Measurements from ENCODE around the gene ALDH8A1.
"Not testable (repeated sequence)": the region's sequence is repeated elsewhere in the genome, so short reads cannot be mapped to it uniquely, and the experiment has no call there.

The ALDH8A1 gene

GRCh38 chr6:134909701-134910592 lies 40.0 kb downstream of the ALDH8A1 start:
- no peak for DNase-seq (ENCODE audit: low spot score)

GRCh38 chr6:134908906-134909516 lies 40.9 kb downstream of the ALDH8A1 start:
- DNase-seq (ENCODE audit: low spot score) = no peak

- not testable (repeated sequence) for DNase-seq (ENCODE audit: low spot score)
These were observed 45.2 kb downstream of the ALDH8A1 start for GRCh38 chr6:134904731-134905130.

- no peak for DNase-seq (ENCODE audit: low spot score)
These were observed 46.5 kb downstream of the ALDH8A1 start for GRCh38 chr6:134903448-134903847.

GRCh38 chr6:134902936-134903335 lies 47.0 kb downstream of the ALDH8A1 start:
- no peak for DNase-seq (ENCODE audit: low spot score)

GRCh38 chr6:134902074-134902861 lies 47.6 kb downstream of the ALDH8A1 start:
- DNase-seq (ENCODE audit: low spot score) = no peak

GRCh38 chr6:134898575-134898974 lies 51.3 kb downstream of the ALDH8A1 start:
- DNase-seq (ENCODE audit: low spot score) = no peak

GRCh38 chr6:134898166-134898565 lies 51.7 kb downstream of the ALDH8A1 start:
- not testable (repeated sequence) for DNase-seq (ENCODE audit: low spot score)

GRCh38 chr6:134896910-134897309 lies 53.0 kb downstream of the ALDH8A1 start:
- DNase-seq (ENCODE audit: low spot score) = no peak

- DNase-seq (ENCODE audit: low spot score) = no peak
These were observed 55.1 kb downstream of the ALDH8A1 start for GRCh38 chr6:134894800-134895199.

- no peak for DNase-seq (ENCODE audit: low spot score)
These were observed 57.5 kb downstream of the ALDH8A1 start for GRCh38 chr6:134892362-134892761.

GRCh38 chr6:134891633-134892032 lies 58.3 kb downstream of the ALDH8A1 start:
- DNase-seq (ENCODE audit: low spot score) = no peak

- no peak for DNase-seq (ENCODE audit: low spot score)
These were observed 61.6 kb downstream of the ALDH8A1 start for GRCh38 chr6:134888316-134888715.

GRCh38 chr6:134884752-134885151 lies 65.1 kb downstream of the ALDH8A1 start:
- DNase-seq (ENCODE audit: low spot score) = no peak

- DNase-seq (ENCODE audit: low spot score) = no peak
These were observed 66.6 kb downstream of the ALDH8A1 start for GRCh38 chr6:134883314-134883713.

GRCh38 chr6:134882426-134883038 lies 67.4 kb downstream of the ALDH8A1 start:
- DNase-seq (ENCODE audit: low spot score) = no peak

GRCh38 chr6:134880487-134881190 lies 69.3 kb downstream of the ALDH8A1 start:
- DNase-seq (ENCODE audit: low spot score) = no peak

GRCh38 chr6:134878136-134878535 lies 71.8 kb downstream of the ALDH8A1 start:
- DNase-seq (ENCODE audit: low spot score) = no peak

GRCh38 chr6:134875367-134875766 lies 74.5 kb downstream of the ALDH8A1 start:
- no peak for DNase-seq (ENCODE audit: low spot score)

- DNase-seq (ENCODE audit: low spot score) = peak; percentile 40
These were observed 76.2 kb downstream of the ALDH8A1 start for GRCh38 chr6:134873500-134874388.
